ENCODE measurements around the gene KLHL10.
A peak's percentile ranks its signal among the peaks of the same experiment; 100 is the strongest.
"Not testable (repeated sequence)": the region's sequence is repeated elsewhere in the genome, so short reads cannot be mapped to it uniquely, and the experiment has no call there.

The KLHL10 gene

GRCh38 chr17:41813699-41814124 lies 23.9 kb upstream of the KLHL10 start:
- no peak for DNase-seq

DNA sequence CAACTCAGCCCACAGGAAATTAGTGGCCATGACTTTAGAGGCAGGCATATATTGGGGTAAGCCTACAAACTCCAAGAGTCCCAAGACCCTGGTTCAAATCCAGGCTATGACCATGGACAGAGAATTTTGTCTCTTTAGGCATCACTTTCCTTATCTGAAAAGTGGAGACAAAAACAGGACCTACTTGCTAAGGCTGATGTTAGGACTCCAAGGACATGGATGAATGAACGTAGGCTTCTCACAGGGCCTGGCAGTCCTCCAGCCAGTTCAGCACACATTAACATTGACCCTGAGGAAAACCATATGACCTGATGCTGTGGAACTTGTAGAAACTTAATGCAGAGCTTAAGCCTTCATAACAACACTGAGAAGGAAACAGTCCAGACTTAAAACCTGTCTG lies 23.4 kb upstream of the KLHL10 start:
- DNase-seq = no peak

DNA sequence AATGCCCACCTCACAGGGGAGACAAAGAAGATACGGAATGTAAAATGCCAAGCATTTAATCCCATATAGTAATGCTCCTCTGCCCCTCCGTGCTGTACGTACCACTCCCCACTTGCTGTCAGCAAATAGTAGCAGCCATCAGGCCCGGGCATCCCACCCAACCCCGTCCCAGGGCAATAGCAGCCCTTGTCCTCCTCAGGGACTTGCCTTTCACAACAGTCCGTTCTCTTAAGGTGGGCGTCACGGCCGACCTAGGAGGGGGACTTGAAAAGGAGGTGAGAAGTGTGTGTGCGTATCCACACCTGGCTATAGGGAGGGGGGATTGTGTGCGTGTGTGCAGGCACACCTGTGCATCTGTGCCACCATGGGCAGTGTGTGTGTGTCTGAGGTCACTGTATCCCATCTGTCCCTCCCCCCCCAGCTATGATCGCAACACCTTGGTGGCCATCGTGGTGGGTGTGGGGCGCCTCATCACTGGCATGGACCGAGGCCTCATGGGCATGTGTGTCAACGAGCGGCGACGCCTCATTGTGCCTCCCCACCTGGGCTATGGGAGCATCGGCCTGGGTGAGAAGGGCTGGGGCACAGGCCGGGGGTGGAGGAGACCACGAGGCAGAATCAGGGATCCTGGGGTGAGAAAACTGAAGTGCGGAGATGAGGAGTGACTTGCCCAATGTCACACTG lies 20.8 kb upstream of the KLHL10 start:
- DNase-seq = no peak

DNA sequence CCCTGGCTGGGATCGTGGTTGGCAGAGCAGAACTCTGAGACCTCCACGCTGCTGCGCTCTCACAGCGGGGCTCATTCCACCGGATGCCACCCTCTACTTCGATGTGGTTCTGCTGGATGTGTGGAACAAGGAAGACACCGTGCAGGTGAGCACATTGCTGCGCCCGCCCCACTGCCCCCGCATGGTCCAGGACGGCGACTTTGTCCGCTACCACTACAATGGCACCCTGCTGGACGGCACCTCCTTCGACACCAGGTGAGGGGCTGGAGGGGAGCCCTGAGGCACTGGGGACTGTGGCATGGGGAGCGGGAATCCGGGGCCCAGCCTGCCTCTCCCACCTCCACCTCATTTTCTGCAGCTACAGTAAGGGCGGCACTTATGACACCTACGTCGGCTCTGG lies 19.6 kb upstream of the KLHL10 start:
- DNase-seq = no peak

GRCh38 chr17:41821776-41822175 lies 15.8 kb upstream of the KLHL10 start:
- DNase-seq = no peak

DNA sequence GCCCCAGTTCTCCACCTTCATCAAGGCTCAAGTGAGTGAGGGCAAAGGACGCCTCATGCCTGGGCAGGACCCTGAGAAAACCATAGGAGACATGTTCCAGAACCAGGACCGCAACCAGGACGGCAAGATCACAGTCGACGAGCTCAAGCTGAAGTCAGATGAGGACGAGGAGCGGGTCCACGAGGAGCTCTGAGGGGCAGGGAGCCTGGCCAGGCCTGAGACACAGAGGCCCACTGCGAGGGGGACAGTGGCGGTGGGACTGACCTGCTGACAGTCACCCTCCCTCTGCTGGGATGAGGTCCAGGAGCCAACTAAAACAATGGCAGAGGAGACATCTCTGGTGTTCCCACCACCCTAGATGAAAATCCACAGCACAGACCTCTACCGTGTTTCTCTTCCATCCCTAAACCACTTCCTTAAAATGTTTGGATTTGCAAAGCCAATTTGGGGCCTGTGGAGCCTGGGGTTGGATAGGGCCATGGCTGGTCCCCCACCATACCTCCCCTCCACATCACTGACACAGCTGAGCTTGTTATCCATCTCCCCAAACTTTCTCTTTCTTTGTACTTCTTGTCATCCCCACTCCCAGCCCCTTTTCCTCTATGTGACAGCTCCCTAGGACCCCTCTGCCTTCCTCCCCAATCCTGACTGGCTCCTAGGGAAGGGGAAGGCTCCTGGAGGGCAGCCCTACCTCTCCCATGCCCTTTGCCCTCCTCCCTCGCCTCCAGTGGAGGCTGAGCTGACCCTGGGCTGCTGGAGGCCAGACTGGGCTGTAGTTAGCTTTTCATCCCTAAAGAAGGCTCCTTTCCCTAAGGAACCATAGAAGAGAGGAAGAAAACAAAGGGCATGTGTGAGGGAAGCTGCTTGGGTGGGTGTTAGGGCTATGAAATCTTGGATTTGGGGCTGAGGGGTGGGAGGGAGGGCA lies 15.1 kb upstream of the KLHL10 start:
- no peak for DNase-seq

DNA sequence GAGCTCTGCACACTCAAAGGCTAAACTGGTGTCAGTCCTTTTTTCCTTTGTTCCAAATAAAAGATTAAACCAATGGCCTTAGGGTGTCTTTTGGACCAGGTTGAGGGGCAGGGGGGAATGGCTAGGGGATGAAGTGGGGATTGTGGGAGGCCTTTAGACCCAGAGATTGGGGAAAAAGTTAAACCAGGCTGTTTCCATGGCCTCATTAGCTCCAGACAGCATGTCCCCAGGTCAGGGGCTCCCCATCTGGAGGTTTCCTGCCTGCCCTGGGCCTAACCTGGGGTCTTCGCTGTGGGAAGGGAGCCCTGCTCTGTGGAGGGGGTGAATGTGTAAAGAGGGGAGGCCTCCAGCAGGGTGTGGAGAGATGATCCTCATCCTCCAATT lies 14.5 kb upstream of the KLHL10 start:
- DNase-seq = no peak

DNA sequence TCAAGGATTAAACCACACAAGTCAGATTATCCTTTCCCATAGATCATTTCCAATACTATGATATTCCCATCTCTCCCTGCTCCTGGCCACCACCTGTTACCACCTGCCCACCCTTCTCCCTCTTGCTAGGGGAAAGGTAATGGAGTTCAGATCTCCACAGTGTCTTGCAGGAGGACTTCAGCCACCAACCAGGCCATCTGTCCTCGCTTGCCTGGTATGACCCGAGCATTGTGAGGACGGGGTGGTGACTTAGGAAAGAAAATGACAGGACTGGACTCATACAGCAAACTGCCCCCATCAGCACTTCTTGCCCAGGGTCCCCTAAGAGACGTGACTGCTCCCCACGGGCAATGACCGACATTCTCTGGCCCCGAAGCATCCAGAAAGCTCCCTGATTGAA lies 14.0 kb upstream of the KLHL10 start:
- no peak for DNase-seq

- DNase-seq = no peak
Measured at GRCh38 chr17:41824086-41824485, 13.5 kb upstream of the KLHL10 start.

DNA sequence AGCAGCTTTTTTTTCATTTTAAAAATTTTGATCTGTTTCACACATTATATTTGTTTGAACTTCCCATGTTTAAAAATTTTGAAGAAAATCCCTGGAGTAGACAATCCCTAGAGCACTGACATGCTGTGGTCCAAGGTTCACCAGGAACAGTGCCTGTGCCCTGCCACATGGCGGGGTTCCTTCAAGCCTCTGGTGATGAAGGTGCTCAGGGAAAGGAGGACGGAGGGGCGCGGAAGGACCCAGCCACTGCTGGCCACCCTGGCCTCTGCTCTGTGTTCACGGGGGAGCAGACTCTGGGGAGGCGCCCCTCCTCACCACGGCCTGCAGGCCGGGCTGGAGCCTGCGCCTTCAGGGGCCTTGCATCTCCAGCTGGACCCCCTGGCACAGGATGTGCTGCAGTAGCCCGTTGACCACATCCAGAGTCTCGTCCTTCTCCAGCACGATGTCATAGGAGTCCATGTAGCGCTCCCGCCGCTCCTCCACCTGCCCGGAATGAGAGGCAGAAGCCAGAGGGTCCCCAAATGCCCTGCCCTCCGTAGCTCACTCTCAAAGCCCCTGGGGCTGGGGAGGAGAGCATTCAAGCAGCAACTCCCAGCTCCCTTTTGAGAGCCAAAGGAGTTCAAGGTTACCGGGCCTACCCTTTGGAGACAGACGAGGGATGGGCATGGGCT lies 12.3 kb upstream of the KLHL10 start:
- no peak for DNase-seq

DNA sequence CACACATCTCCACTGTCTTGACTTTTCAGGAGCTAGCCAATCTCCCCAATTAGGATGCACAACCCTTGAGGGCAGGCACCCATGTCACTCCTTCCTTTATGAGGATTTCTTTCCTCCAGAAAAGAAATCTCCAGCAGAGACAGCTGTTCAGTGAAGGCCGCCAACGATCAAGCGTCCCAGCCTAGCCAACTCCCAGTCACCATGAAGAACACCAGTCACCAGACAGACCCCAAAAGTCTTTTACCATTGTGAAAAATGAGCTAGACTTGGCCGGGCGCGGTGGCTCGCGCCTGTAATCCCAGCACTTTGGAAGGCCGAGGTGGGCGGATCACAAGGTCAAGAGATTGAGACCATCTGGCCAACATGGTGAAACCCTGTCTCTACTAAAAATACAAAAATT lies 7.7 kb upstream of the KLHL10 start:
- DNase-seq = not testable (repeated sequence)

- no peak for DNase-seq
Measured at GRCh38 chr17:41835214-41835799, 2.3 kb upstream of the KLHL10 start.

- DNase-seq = peak; percentile 45
Measured at GRCh38 chr17:41835800-41836549, 1.6 kb upstream of the KLHL10 start, which contains the start of gene NT5C3B. NT5C3B (minus strand) TSS chr17:41836232; CDS start chr17:41836193, 39 bp downstream.

- peak; percentile 11 for DNase-seq
Measured at GRCh38 chr17:41836550-41837196, 952 bp upstream of the KLHL10 start.

GRCh38 chr17:41839448-41839847 lies 1.8 kb downstream of the KLHL10 start:
- DNase-seq = not testable (repeated sequence)

DNA sequence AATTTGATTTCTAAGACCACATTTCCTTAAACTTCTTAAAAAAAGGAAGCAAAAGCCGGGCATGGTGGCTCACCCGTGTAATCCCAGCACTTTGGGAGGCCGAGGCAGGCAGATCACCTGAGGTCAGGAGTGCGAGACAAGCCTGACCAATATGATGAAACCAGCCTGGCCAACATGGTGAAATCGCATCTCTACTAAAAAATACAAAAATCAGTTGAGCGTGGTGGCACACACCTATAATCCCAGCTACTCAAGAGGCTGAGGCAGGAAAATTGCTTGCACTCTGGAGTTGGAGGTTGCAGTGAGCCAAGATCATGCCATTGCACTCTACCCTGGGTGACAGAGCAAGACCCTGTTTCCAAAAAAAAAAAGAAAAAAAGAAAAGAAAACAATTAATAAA lies 3.2 kb downstream of the KLHL10 start:
- DNase-seq = not testable (repeated sequence)

- no peak for DNase-seq
Measured at GRCh38 chr17:41844971-41845370, 7.3 kb downstream of the KLHL10 start.

DNA sequence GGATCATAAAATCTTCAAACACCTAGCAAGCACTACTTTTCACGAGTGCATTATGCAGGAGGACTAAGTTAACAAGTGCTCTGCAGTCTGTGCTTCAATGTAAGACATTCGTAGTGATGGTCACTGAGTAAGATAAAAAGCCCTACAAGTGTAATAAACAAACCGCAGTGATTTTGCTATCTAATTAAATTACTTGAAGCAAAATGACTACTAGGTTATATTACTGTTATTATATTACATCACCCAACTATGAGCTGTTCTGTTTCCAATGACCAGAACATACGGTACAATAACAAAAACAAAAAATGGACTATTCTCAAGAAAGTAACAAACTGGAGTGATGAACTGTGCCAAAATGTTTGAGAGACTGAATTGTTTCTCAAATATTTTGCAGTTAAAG lies 11.2 kb downstream of the KLHL10 start:
- no peak for DNase-seq

GRCh38 chr17:41849251-41849990 lies 11.8 kb downstream of the KLHL10 start:
- no peak for DNase-seq

- not testable (repeated sequence) for DNase-seq
Measured at GRCh38 chr17:41851382-41851781, 13.8 kb downstream of the KLHL10 start.
